Endothelial cell of umbilical vein (primary cell): ENCODE data around the gene CWC27. TPM values are rescaled to one million over a fixed set of nuclear protein-coding genes. Genes with fewer than 3 reads are reported as not detected.

Experiments
- BruUV-seq: library from RNA; stranded (reverse); fragments of 400-500 nt; replicated peaks from 2 replicates; lab custom pipeline; 2021; lab: Mats Ljungman, UMichigan
- CTCF ChIA-PET: fragments of 300-600, 350-600 bp; sonication (Branson Sonifier 250); formaldehyde crosslinking; loops from one replicate; lab custom pipeline; 2021; ENCODE audit warnings: antibody characterized with exemption, inconsistent platforms; lab: Charles Lee
- POLR2A ChIA-PET: fragments of 300-600, 350-600 bp; sonication (Branson Sonifier 250); formaldehyde crosslinking; loops from one replicate; lab custom pipeline; 2021; ENCODE audit warnings: antibody characterized with exemption, inconsistent platforms; lab: Charles Lee
- DNase-seq: peaks from one replicate; pipeline ENCODE4 v3.0.0-alpha.2; 2011; ENCODE audit warnings: low read depth, low spot score
- FAIRE-seq: peaks from 2 replicates; lab custom pipeline; 2011; peaks lifted over from hg19 to GRCh38; lab: Jason Lieb, UNC
- H2AFZ ChIP-seq: 2 replicates; pipeline ENCODE4 v1.6.0; 2012; ENCODE audit warnings: low read depth, low read length, control low read depth, inconsistent platforms
- H3K27ac ChIP-seq: 2 replicates; pipeline ENCODE4 v1.5.1; 2011; ENCODE audit warnings: low read depth, mild to moderate bottlenecking, control low read depth, low read length, moderate library complexity; ENCODE audit not compliant: insufficient read depth
- H3K27me3 ChIP-seq, 2 experiments: 2 replicates each; pipeline versions ENCODE4 v1.6.0 to v1.6.1; 2011; ENCODE audit warnings: low read length in 2 of 2, mixed read lengths in 1 of 2; ENCODE audit not compliant: control insufficient read depth in 2 of 2, insufficient read depth in 2 of 2
- H3K36me3 ChIP-seq, 2 experiments: 2 replicates in 1 of 2; 3 replicates in 1 of 2; pipeline ENCODE4 v1.5.1; 2011; ENCODE audit warnings: low read length in 2 of 2, mild to moderate bottlenecking in 1 of 2, moderate library complexity in 1 of 2; ENCODE audit not compliant: control insufficient read depth in 2 of 2, insufficient read depth in 2 of 2; ENCODE audit errors: extremely low read depth in 1 of 2
- H3K4me1 ChIP-seq: 3 replicates; pipeline ENCODE4 v1.5.1; 2011; ENCODE audit warnings: mild to moderate bottlenecking, low read length; ENCODE audit not compliant: control insufficient read depth, insufficient read depth; ENCODE audit errors: extremely low read depth
- H3K4me2 ChIP-seq: 2 replicates; pipeline ENCODE4 v1.6.1; 2011; ENCODE audit warnings: low read length, control low read depth, mixed read lengths; ENCODE audit not compliant: insufficient read depth
- H3K4me3 ChIP-seq, 3 experiments: fragments of 200-600 bp in 1 of 3; sonication (generic), shearing (Covaris generic) in 1 of 3; replicated peaks in 1 of 3; 2 replicates each; pipeline ENCODE4 v1.5.1; 2011 to 2016; ENCODE audit warnings: control low read depth in 3 of 3, low read length in 3 of 3, mild to moderate bottlenecking in 2 of 3, inconsistent platforms in 1 of 3, low read depth in 1 of 3, moderate library complexity in 1 of 3; ENCODE audit not compliant: insufficient read depth in 1 of 3
- H3K79me2 ChIP-seq: 2 replicates; pipeline ENCODE4 v1.6.0; 2012; ENCODE audit warnings: low read length, inconsistent platforms; ENCODE audit not compliant: control insufficient read depth, insufficient read depth
- H3K9ac ChIP-seq: replicated peaks from 2 replicates; pipeline ENCODE3; 2011; ENCODE audit warnings: low read length, control low read depth; ENCODE audit not compliant: insufficient read depth; ENCODE audit errors: extremely low read depth
- H3K9me1 ChIP-seq: replicated peaks from 3 replicates; pipeline ENCODE4 v1.6.0; 2011; ENCODE audit warnings: mild to moderate bottlenecking, low read length; ENCODE audit not compliant: control insufficient read depth, insufficient read depth; ENCODE audit errors: extremely low read depth
- H3K9me3 ChIP-seq: replicated peaks from 2 replicates; pipeline ENCODE4 v1.5.1; 2012; ENCODE audit warnings: low read length, inconsistent platforms; ENCODE audit not compliant: control insufficient read depth, insufficient read depth
- H4K20me1 ChIP-seq: replicated peaks from 2 replicates; pipeline ENCODE3; 2011; ENCODE audit warnings: mild to moderate bottlenecking, low read length; ENCODE audit not compliant: control insufficient read depth, insufficient read depth; ENCODE audit errors: extremely low read depth
- CTCF ChIP-seq, 2 donors: IDR thresholded peaks; 1 replicate in 1 of 2; 2 replicates in 1 of 2; pipeline ENCODE4 v1.5.1; 2011; ENCODE audit warnings: low read length in 2 of 2, mild to moderate bottlenecking in 2 of 2, moderate library complexity in 2 of 2, control low read depth in 1 of 2, inconsistent platforms in 1 of 2, low read depth in 1 of 2; ENCODE audit not compliant: insufficient read depth in 1 of 2; ENCODE audit errors: extremely low read depth in 1 of 2
- EZH2 ChIP-seq: IDR thresholded peaks from 2 replicates; pipeline ENCODE4 v1.6.1; 2012; ENCODE audit warnings: borderline replicate concordance, low read depth, mild to moderate bottlenecking, moderate library complexity, low read length, inconsistent platforms; ENCODE audit not compliant: severe bottlenecking
- FOS ChIP-seq: IDR thresholded peaks from 2 replicates; pipeline ENCODE4 v1.6.1; 2011; ENCODE audit warnings: mild to moderate bottlenecking, low read length, moderate library complexity, borderline replicate concordance; ENCODE audit not compliant: insufficient read depth
- GATA2 ChIP-seq: IDR thresholded peaks from 2 replicates; pipeline ENCODE4 v1.7.0; 2011; ENCODE audit warnings: low read depth, mild to moderate bottlenecking, moderate library complexity, mixed read lengths, low read length; ENCODE audit not compliant: insufficient read length, insufficient read depth
- JUN ChIP-seq: IDR thresholded peaks from 2 replicates; pipeline ENCODE4 v1.6.1; 2011; ENCODE audit warnings: borderline replicate concordance, low read depth; ENCODE audit not compliant: insufficient read length, insufficient read depth
- MAX ChIP-seq: IDR thresholded peaks from 2 replicates; pipeline ENCODE4 v1.6.1; 2011; ENCODE audit not compliant: insufficient read depth, insufficient read length
- MYC ChIP-seq: IDR thresholded peaks from one replicate; pipeline ENCODE4 v1.6.1; 2011; ENCODE audit warnings: mild to moderate bottlenecking, low read depth, low read length
- POLR2A ChIP-seq: IDR thresholded peaks from 2 replicates; pipeline ENCODE4 v1.6.1; 2012; ENCODE audit warnings: low read depth, mild to moderate bottlenecking, control low read depth, low read length
- POLR2AphosphoS5 ChIP-seq: IDR thresholded peaks from 2 replicates; pipeline ENCODE4 v1.6.1; 2012; ENCODE audit warnings: low read depth, mild to moderate bottlenecking, control low read depth, low read length, moderate library complexity; ENCODE audit not compliant: insufficient read depth
- dilution Hi-C: fragments of 300-500 bp; cut with MboI; formaldehyde crosslinking; loops from one replicate; pipeline ENCODE4 v1.15.0; 2019; ENCODE audit warnings: low sequenced_read_pairs; ENCODE audit not compliant: extremely low pct_ligation_motif_present
- intact Hi-C: fragments of 100-400 bp; cut with micrococcal nuclease; formaldehyde crosslinking; loops from one replicate; pipeline ENCODE4 v1.10.0; 2022
- polyA plus RNA-seq, 4 experiments: library from polyadenylated mRNA; depleted of rRNA in 3 of 4; stranded (reverse) in 3 of 4; unstranded in 1 of 4; fragments of >200 nt; gene quantifications; 2 replicates each; pipeline versions ENCODE4 v1.2.1 to v1.2.3, GENCODE V29; 2011 to 2012; ENCODE audit warnings: missing spikeins in 1 of 4
- total RNA-seq: library from RNA; stranded (reverse); gene quantifications from 2 replicates; pipeline ENCODE4 v1.2.3, GENCODE V29; 2021

Gene CWC27
- total and polyA plus RNA-seq, 2 donors (not counting 3 experiments of a cell fraction or from before 2014, with no cell fraction given), result 11.9 to 23.8 TPM

GRCh38 chr5:64759960-64760660, 8.6 kb upstream of the CWC27 start:
- Histone ChIP-seq H3K4me1 (peaks cover 2% of the 10 kb centered on the region), H2AFZ (no peak overlapping the region), H3K4me2 (no peak overlapping the region), H3K79me2 (peaks cover 70% of the 10 kb centered on the region), H3K27me3 (no peaks in the 10 kb centered on the region), H3K27ac (no peak overlapping the region), H4K20me1 (peaks cover 12% of the 10 kb centered on the region), H3K9me3 (no peaks in the 10 kb centered on the region), H3K36me3 (peaks cover 0 to 4% of the 10 kb centered on the region in 2 experiments), H3K9ac (no peak overlapping the region), H3K4me3 (no peak overlapping the region), H3K9me1 (no peaks in the 10 kb centered on the region)
- BruUV-seq, result no TSS peak
- dilution Hi-C loops (no loop called here), intact Hi-C loops (no loop called here)
- TF ChIP-seq FOS, result no peak
- no peak for TF ChIP-seq EZH2
- no peak for TF ChIP-seq POLR2AphosphoS5
- no peak for TF ChIP-seq POLR2A
- no peak for TF ChIP-seq JUN
- TF ChIP-seq MYC, result no peak
- TF ChIP-seq CTCF (IDR thresholded peaks at IDR 0.05; ENCODE audit: extremely low read depth in 1 of 2, insufficient read depth in 1 of 2, low read depth in 1 of 2, low read length in 2 of 2), result no peak
- no peak for TF ChIP-seq MAX
- TF ChIP-seq GATA2, result no peak
- DNase-seq, result peak; percentile 40
- ChIA-PET CTCF (no interaction called here), POLR2A (no interaction called here)
- FAIRE-seq, result no peak
